ENCODE data around the gene FBXL7.

Gene FBXL7

GRCh38 chr5:15914638-15915037 is 414.7 kb downstream of the FBXL7 start:
- DNase-seq = no peak

GRCh38 chr5:15926586-15926985 is 426.6 kb downstream of the FBXL7 start:
- no peak for DNase-seq

- no peak for DNase-seq
These were observed 427.9 kb downstream of the FBXL7 start for GRCh38 chr5:15927710-15928380.

- DNase-seq = no peak
These were observed 429.8 kb downstream of the FBXL7 start for GRCh38 chr5:15929611-15930263.

GRCh38 chr5:15932066-15932465 is 432.1 kb downstream of the FBXL7 start:
- no peak for DNase-seq

- no peak for DNase-seq
These were observed 433.6 kb downstream of the FBXL7 start for GRCh38 chr5:15933259-15934207.

- no peak for DNase-seq
These were observed 436.7 kb downstream of the FBXL7 start for GRCh38 chr5:15936505-15937245.

GRCh38 chr5:15937708-15938107 is 437.7 kb downstream of the FBXL7 start:
- no peak for DNase-seq

GRCh38 chr5:15938186-15938585 is 438.2 kb downstream of the FBXL7 start:
- no peak for DNase-seq

- DNase-seq = no peak
These were observed 439.0 kb downstream of the FBXL7 start for GRCh38 chr5:15938961-15939360.

- DNase-seq = no peak
These were observed 440.9 kb downstream of the FBXL7 start for GRCh38 chr5:15940905-15941304.

GRCh38 chr5:15943487-15943886 is 443.5 kb downstream of the FBXL7 start:
- DNase-seq = no peak

GRCh38 chr5:15946026-15946425 is 446.0 kb downstream of the FBXL7 start:
- DNase-seq = no peak

- DNase-seq = no peak
These were observed 448.2 kb downstream of the FBXL7 start for GRCh38 chr5:15948190-15948589.

- DNase-seq = no peak
These were observed 451.1 kb downstream of the FBXL7 start for GRCh38 chr5:15951126-15951525.

GRCh38 chr5:15951550-15951949 is 451.6 kb downstream of the FBXL7 start:
- DNase-seq = no peak

GRCh38 chr5:15956622-15957021 is 456.6 kb downstream of the FBXL7 start:
- no peak for DNase-seq

- no peak for DNase-seq
These were observed 457.1 kb downstream of the FBXL7 start for GRCh38 chr5:15957124-15957523.

- DNase-seq = no peak
These were observed 459.6 kb downstream of the FBXL7 start for GRCh38 chr5:15959370-15960164.

GRCh38 chr5:15966066-15966640 is 466.2 kb downstream of the FBXL7 start:
- no peak for DNase-seq

- DNase-seq = no peak
These were observed 466.7 kb downstream of the FBXL7 start for GRCh38 chr5:15966651-15967050.

GRCh38 chr5:15968993-15969392 is 469.0 kb downstream of the FBXL7 start:
- DNase-seq = no peak
